K562 (cell line): ENCODE data around the gene TNK2. TPM values are rescaled to one million over a fixed set of nuclear protein-coding genes. Genes with fewer than 3 reads are reported as not detected.
A peak's percentile ranks its signal among the peaks of the same experiment; 100 is the strongest.
"Not testable (repeated sequence)": the region's sequence is repeated elsewhere in the genome, so short reads cannot be mapped to it uniquely, and the experiment has no call there.

Source experiments
- ATAC-seq: fragments of 200-7000 bp; cut with Tn5 transposase; 3 replicates; pipeline ENCODE4 v1.9.1; 2020; ENCODE audit warnings: moderate library complexity
- BruUV-seq: library from RNA; stranded (reverse); fragments of 400-500 nt; replicated peaks from 2 replicates; lab custom pipeline; 2021; lab: Mats Ljungman, UMichigan
- CTCF ChIA-PET: fragments of 300-600 bp; formaldehyde crosslinking; extraction: SDS; loops from one replicate; lab custom pipeline; 2021; ENCODE audit warnings: low intra/inter-chr PET ratio; lab: Yijun Ruan, JAX
- POLR2A ChIA-PET: fragments of 300-600, 350-650 bp; sonication (Branson Sonifier 250); formaldehyde crosslinking; extraction: SDS; loops from one replicate; lab custom pipeline; 2021; ENCODE audit warnings: antibody characterized with exemption, inconsistent platforms; lab: Yijun Ruan, JAX
- DNase-seq, 4 experiments: peaks; one replicate each; pipeline versions ENCODE4 v3.0.0 to v3.0.0-alpha.2; 2011 to 2018; ENCODE audit warnings: low spot score in 3 of 4, mixed read lengths in 3 of 4; ENCODE audit errors: extremely low read depth in 1 of 4
- FAIRE-seq: peaks from 2 replicates; lab custom pipeline; 2011; peaks lifted over from hg19 to GRCh38; lab: Jason Lieb, UNC
- H2AFZ ChIP-seq: 2 replicates; pipeline ENCODE4 v1.6.0; 2011; ENCODE audit warnings: low read depth, low read length, control low read depth, inconsistent platforms
- H3K27ac ChIP-seq: fragments of 200-600 bp; 3 replicates; pipeline ENCODE4 v1.8.0; 2011; ENCODE audit warnings: low read depth, mild to moderate bottlenecking, control low read depth, inconsistent platforms, low read length, moderate library complexity, mixed read lengths; ENCODE audit errors: extremely low read depth
- H3K27me3 ChIP-seq, 2 experiments: fragments of 300-600 bp in 1 of 2; 2 replicates in 1 of 2; 3 replicates in 1 of 2; pipeline versions ENCODE4 v1.6.0 to v1.8.0; 2011; ENCODE audit warnings: inconsistent platforms in 2 of 2, low read length in 2 of 2, mild to moderate bottlenecking in 1 of 2, mixed read lengths in 1 of 2, moderate library complexity in 1 of 2; ENCODE audit not compliant: control insufficient read depth in 2 of 2, insufficient read depth in 2 of 2
- H3K36me3 ChIP-seq: fragments of 300-600 bp; 3 replicates; pipeline ENCODE4 v1.8.0; 2011; ENCODE audit warnings: mild to moderate bottlenecking, low read length, inconsistent platforms; ENCODE audit not compliant: control insufficient read depth, insufficient read depth
- H3K4me1 ChIP-seq, 2 experiments: fragments of 200-600 bp in 1 of 2; replicated peaks in 1 of 2; 2 replicates in 1 of 2; 3 replicates in 1 of 2; pipeline versions ENCODE4 v1.5.1 to v1.8.0; 2011; ENCODE audit warnings: inconsistent platforms in 2 of 2, low read length in 2 of 2, mild to moderate bottlenecking in 1 of 2, mixed read lengths in 1 of 2, moderate library complexity in 1 of 2; ENCODE audit not compliant: control insufficient read depth in 2 of 2, insufficient read depth in 2 of 2
- H3K4me2 ChIP-seq: 2 replicates; pipeline ENCODE4 v1.6.1; 2011; ENCODE audit warnings: low read length, control low read depth, inconsistent platforms, mixed read lengths; ENCODE audit not compliant: insufficient read depth
- H3K4me3 ChIP-seq: fragments of 200-600 bp; sonication (generic), shearing (Covaris generic); 2 replicates; pipeline ENCODE4 v1.5.1; 2016; ENCODE audit warnings: control low read depth, inconsistent platforms
- H3K79me2 ChIP-seq: fragments of 200-600 bp; 3 replicates; pipeline ENCODE4 v1.8.0; 2011; ENCODE audit warnings: low read length, inconsistent platforms; ENCODE audit not compliant: control insufficient read depth, insufficient read depth
- H3K9ac ChIP-seq, 2 experiments: 2 replicates each; pipeline versions ENCODE4 v1.6.0 to v1.6.1; 2011; ENCODE audit warnings: low read depth in 2 of 2, low read length in 2 of 2, control low read depth in 1 of 2, inconsistent platforms in 1 of 2, mild to moderate bottlenecking in 1 of 2, mixed read lengths in 1 of 2; ENCODE audit not compliant: insufficient read depth in 1 of 2
- H3K9me1 ChIP-seq: one replicate; pipeline ENCODE4 v1.6.0; 2011; ENCODE audit warnings: inconsistent platforms, mild to moderate bottlenecking, low read length, moderate library complexity; ENCODE audit not compliant: control insufficient read depth, insufficient read depth
- H3K9me3 ChIP-seq: replicated peaks from 2 replicates; pipeline ENCODE4 v1.5.1; 2011; ENCODE audit warnings: low read depth, low read length, inconsistent platforms; ENCODE audit not compliant: control insufficient read depth, insufficient read depth
- H4K20me1 ChIP-seq: replicated peaks from 2 replicates; pipeline ENCODE4 v1.6.1; 2011; ENCODE audit warnings: low read length, inconsistent platforms, mixed read lengths; ENCODE audit not compliant: control insufficient read depth, insufficient read depth
- ATF1 ChIP-seq, 2 experiments: fragments of 450-650 bp in 1 of 2; IDR thresholded peaks; 2 replicates each; pipeline ENCODE4 v1.6.1; 2016; ENCODE audit warnings: missing compliant biosample characterization in 1 of 2, missing genetic modification characterization in 1 of 2
- CREB1 ChIP-seq, 2 experiments: sonication (generic) in 1 of 2; formaldehyde crosslinking in 1 of 2; IDR thresholded peaks; 2 replicates each; pipeline versions ENCODE4 v1.6.1 to v1.8.0; 2012 to 2022; ENCODE audit warnings: inconsistent platforms in 1 of 2, mild to moderate bottlenecking in 1 of 2, missing genetic modification reagents in 1 of 2, moderate library complexity in 1 of 2
- CREM ChIP-seq: IDR thresholded peaks from 2 replicates; pipeline ENCODE4 v1.6.1; 2014; ENCODE audit warnings: antibody characterized with exemption, low read depth
- ELF1 ChIP-seq: fragments of 200-800 bp; sonication (Bioruptor generic); IDR thresholded peaks from 2 replicates; pipeline ENCODE4 v1.6.1; 2016; ENCODE audit warnings: missing genetic modification characterization, missing compliant biosample characterization
- ETV5 ChIP-seq: sonication (generic); formaldehyde crosslinking; IDR thresholded peaks from 2 replicates; pipeline ENCODE4 v1.4.0; 2020; ENCODE audit warnings: low read depth, mild to moderate bottlenecking, missing genetic modification reagents
- GABPB1 ChIP-seq: sonication (generic); formaldehyde crosslinking; IDR thresholded peaks from 2 replicates; pipeline ENCODE4 v1.8.0; 2022; ENCODE audit warnings: mild to moderate bottlenecking, missing genetic modification reagents
- MBD2 ChIP-seq: sonication (generic); IDR thresholded peaks from 2 replicates; pipeline ENCODE4 v1.6.1; 2016; ENCODE audit warnings: low read depth, borderline replicate concordance
- MITF ChIP-seq: IDR thresholded peaks from 2 replicates; pipeline ENCODE4 v1.6.1; 2014; ENCODE audit warnings: antibody characterized with exemption
- MYC ChIP-seq, 2 experiments: fragments of 250-450 bp in 1 of 2; sonication (Bioruptor Pico) in 1 of 2; IDR thresholded peaks; 2 replicates each; pipeline versions ENCODE4 v1.5.1 to v1.6.1; 2012 to 2021; ENCODE audit warnings: low read depth in 2 of 2, borderline replicate concordance in 1 of 2, improper control_type of control experiment in 1 of 2, low read length in 1 of 2, mild to moderate bottlenecking in 1 of 2, moderate library complexity in 1 of 2
- PHF8 ChIP-seq: fragments of 200-600 bp; sonication (generic); IDR thresholded peaks from 2 replicates; pipeline ENCODE4 v1.6.1; 2012; ENCODE audit warnings: mixed run types, mild to moderate bottlenecking, inconsistent platforms, low read length, moderate library complexity, borderline replicate concordance
- RBFOX2 ChIP-seq: fragments of 200-400 bp; formaldehyde crosslinking; IDR thresholded peaks from 2 replicates; pipeline ENCODE4 v1.6.1; 2017; ENCODE audit warnings: low read depth, mild to moderate bottlenecking, low read length, moderate library complexity
- SAP30 ChIP-seq: fragments of 200-600 bp; sonication (generic); IDR thresholded peaks from 2 replicates; pipeline ENCODE4 v1.6.1; 2012; ENCODE audit warnings: borderline replicate concordance, low read depth, mild to moderate bottlenecking, moderate library complexity, low read length, control low read depth, inconsistent platforms; ENCODE audit not compliant: insufficient read depth, poor library complexity, severe bottlenecking
- TFAP4 ChIP-seq: sonication (generic); formaldehyde crosslinking; IDR thresholded peaks from 2 replicates; pipeline ENCODE4 v1.8.0; 2022; ENCODE audit warnings: missing genetic modification reagents, mild to moderate bottlenecking, moderate library complexity, borderline replicate concordance
- ZBTB7A ChIP-seq: IDR thresholded peaks from 2 replicates; pipeline ENCODE4 v1.6.1; 2011; ENCODE audit warnings: low read depth, mild to moderate bottlenecking, low read length, moderate library complexity, borderline replicate concordance; ENCODE audit not compliant: control insufficient read depth
- WGBS: fragments of 100-300 bp; shearing (Covaris generic); methylation state at CpG from one replicate; pipeline ENCODE4 v1.1.6; 2016; ENCODE audit warnings: low coverage, mixed read lengths; ENCODE audit not compliant: insufficient coverage; ENCODE audit errors: missing lambda C conversion rate; 5-methylcytosine and 5-hydroxymethylcytosine counted together
- in situ Hi-C: fragments of 300-500 bp; cut with MboI; formaldehyde crosslinking; loops from 4 replicates; pipeline ENCODE4 v1.15.0; 2018; ENCODE audit warnings: inconsistent platforms, mixed read lengths
- intact Hi-C: fragments of 100-400 bp; cut with micrococcal nuclease; formaldehyde crosslinking; loops from 2 replicates; pipeline ENCODE4 v1.14.2; 2022
- polyA plus RNA-seq, 8 experiments: library from polyadenylated mRNA; depleted of rRNA in 4 of 8; stranded (reverse) in 5 of 8; unstranded in 3 of 8; fragments of >200 nt; fragmentation: Nextera tagmentation in 2 of 8; fragmentation: Illumina TruSeq in 1 of 8; extraction: Ambion mirVana in 2 of 8; extraction: Trizol in 1 of 8; gene quantifications; 2 replicates each; pipeline versions ENCODE4 v1.2.1 to v1.2.3, GENCODE V29; 2011 to 2014; ENCODE audit warnings: inconsistent platforms in 1 of 8, missing spikeins in 1 of 8
- total RNA-seq, 7 experiments: library from RNA; depleted of rRNA in 6 of 7; stranded (reverse); fragments of >200 nt in 6 of 7; fragmentation: Illumina TruSeq in 2 of 7; extraction: Trizol in 2 of 7; gene quantifications; 2 replicates each; pipeline versions ENCODE4 v1.2.1 to v1.2.3, GENCODE V29; 2011 to 2021; ENCODE audit warnings: low replicate concordance in 1 of 7
- TF ChIP-seq, protein P1 (sequence below), 2 experiments: IDR thresholded peaks; 2 replicates each; pipeline ENCODE4 v1.6.1; 2011; ENCODE audit warnings: borderline replicate concordance in 1 of 2, control low read depth in 1 of 2, low read depth in 1 of 2, low read length in 1 of 2, mild to moderate bottlenecking in 1 of 2, mixed read lengths in 1 of 2, moderate library complexity in 1 of 2; ENCODE audit not compliant: insufficient read depth in 1 of 2, insufficient read length in 1 of 2, poor library complexity in 1 of 2, severe bottlenecking in 1 of 2; ENCODE audit errors: extremely low read depth in 1 of 2

The TNK2 gene
- total and polyA plus RNA-seq, 9 of the 15 experiments (the other 6 are each of a cell fraction or from before 2014, with no cell fraction given): 0.03 to 33.8 (median 6.5) TPM

DNA sequence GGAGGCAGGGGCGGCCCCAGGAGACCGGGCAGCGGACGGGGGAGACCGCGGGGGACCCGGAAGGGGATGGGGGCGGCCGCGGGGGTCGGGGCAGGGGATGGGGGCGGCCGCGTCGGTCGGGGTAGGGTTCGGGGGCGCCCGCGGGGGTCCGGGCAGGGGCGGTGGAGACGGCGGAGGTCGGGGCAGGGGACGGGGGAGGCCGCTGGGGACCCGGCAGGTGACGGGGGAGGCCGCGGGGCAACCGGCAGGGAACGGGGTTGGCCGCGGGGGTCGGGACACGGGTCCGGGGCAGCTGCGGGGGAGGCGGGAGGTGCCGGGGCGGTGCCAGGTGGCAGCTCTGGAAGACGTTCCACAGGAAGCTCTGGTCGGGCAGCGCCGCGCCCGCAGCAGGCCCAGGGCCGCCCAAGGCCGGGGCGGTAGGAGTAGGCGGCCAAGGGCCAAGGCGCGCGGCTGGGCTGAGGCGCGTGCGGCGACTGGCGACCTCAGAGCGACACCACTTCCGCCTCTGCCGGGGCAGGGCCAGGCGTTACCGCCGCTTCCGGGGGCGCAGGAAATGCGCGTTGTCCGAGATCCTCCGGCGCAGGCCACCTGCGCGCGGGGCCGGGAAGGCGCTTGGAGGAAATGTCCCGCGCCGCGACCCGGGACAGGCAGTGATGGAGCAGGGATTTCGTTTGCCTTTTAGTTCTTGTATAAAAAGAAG, 45.9 kb upstream of the TNK2 start:
- Histone ChIP-seq H3K36me3 (peaks cover 28% of the 10 kb centered on the region; the same call in 2 of the 3 replicates), H3K4me2 (peak overlapping the region; percentile 49; the same call in 1 of the 2 replicates), H3K9ac (peak overlapping the region; percentile 30 to 84; a peak in 3 of 4 replicates), H3K27ac (peak overlapping the region; percentile 52; the same call in 1 of the 3 replicates), H3K4me3 (peak overlapping the region; percentile 41), H3K79me2 (peaks cover 22% of the 10 kb centered on the region)
- FAIRE-seq; H4K20me1 ChIP-seq; H3K9me3 ChIP-seq; H3K9me1 ChIP-seq; CTCF ChIA-PET; intact Hi-C loops; H2AFZ ChIP-seq; BruUV-seq; H3K4me1 ChIP-seq; POLR2A ChIA-PET; H3K27me3 ChIP-seq; TF ChIP-seq MYC (CRISPR knock-in tag; IDR thresholded peaks at IDR 0.05; ENCODE audit: borderline replicate concordance, low read depth): not testable (repeated sequence)
- ATAC-seq (peak; percentile 99), DNase-seq (peak; percentile 81 to 96 (median 85))
- WGBS: 2% methylated on average over 16 of the region's 84 CpGs
- in situ Hi-C loops: loop anchor here (5.0 kb wide), 1 partner anchor 317 kb away; no protein-coding TSS in a partner anchor
- TF ChIP-seq CREB1 (IDR thresholded peaks at IDR 0.05) (peak; percentile 82), CREB1 (CRISPR knock-in tag; IDR thresholded peaks at IDR 0.05) (peak; percentile 82), MYC (IDR thresholded peaks at IDR 0.05; ENCODE audit: low read depth, low read length) (peak; percentile 85), ELF1 (tag) (peak; percentile 76), PHF8 (peak; percentile 35; the same call in 1 of the 2 replicates), MBD2 (peak; percentile 41; the same call in 1 of the 2 replicates), ETV5 (CRISPR knock-in tag) (0 out of 2 replicates have a peak, but pooled peaks have one; percentile 39), RBFOX2 (peak; percentile 71), CREM (peak; percentile 87), GABPB1 (CRISPR knock-in tag) (peak; percentile 83), SAP30 (peak; percentile 61), ZBTB7A (peak; percentile 35; the same call in 1 of the 2 replicates), ATF1 (CRISPR knock-in tag; IDR thresholded peaks at IDR 0.05) (peak; percentile 57), ATF1 (tag; IDR thresholded peaks at IDR 0.05) (peak; percentile 53), TFAP4 (CRISPR knock-in tag) (peak; percentile 56; the same call in 1 of the 2 replicates), MITF (0 out of 2 replicates have a peak, but pooled peaks have one; percentile 24)
- TF ChIP-seq, protein P1, sequence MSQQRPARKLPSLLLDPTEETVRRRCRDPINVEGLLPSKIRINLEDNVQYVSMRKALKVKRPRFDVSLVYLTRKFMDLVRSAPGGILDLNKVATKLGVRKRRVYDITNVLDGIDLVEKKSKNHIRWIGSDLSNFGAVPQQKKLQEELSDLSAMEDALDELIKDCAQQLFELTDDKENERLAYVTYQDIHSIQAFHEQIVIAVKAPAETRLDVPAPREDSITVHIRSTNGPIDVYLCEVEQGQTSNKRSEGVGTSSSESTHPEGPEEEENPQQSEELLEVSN (IDR thresholded peaks at IDR 0.05; ENCODE audit: borderline replicate concordance in 1 of 2, extremely low read depth in 1 of 2, insufficient read depth in 1 of 2, insufficient read length in 1 of 2, low read depth in 1 of 2, low read length in 1 of 2, poor library complexity in 1 of 2, severe bottlenecking in 1 of 2): peak; percentile 45 to 62
